NCI-H1092 treated with DMSO at 0.1 percent for 48 hours (cell line): ENCODE data around the gene TNFRSF6B.
"Not testable (repeated sequence)": the region's sequence is repeated elsewhere in the genome, so short reads cannot be mapped to it uniquely, and the experiment has no call there.

Experiments
- DNase-seq: peaks from one replicate; lab custom pipeline; 2025; lab: John Stamatoyannopoulos, UW

Gene TNFRSF6B

GRCh38 chr20:63663332-63664066 lies 33.0 kb upstream of the TNFRSF6B start:
- no peak for DNase-seq

- DNase-seq, result no peak
These were observed 32.2 kb upstream of the TNFRSF6B start for GRCh38 chr20:63664143-63664851.

DNA sequence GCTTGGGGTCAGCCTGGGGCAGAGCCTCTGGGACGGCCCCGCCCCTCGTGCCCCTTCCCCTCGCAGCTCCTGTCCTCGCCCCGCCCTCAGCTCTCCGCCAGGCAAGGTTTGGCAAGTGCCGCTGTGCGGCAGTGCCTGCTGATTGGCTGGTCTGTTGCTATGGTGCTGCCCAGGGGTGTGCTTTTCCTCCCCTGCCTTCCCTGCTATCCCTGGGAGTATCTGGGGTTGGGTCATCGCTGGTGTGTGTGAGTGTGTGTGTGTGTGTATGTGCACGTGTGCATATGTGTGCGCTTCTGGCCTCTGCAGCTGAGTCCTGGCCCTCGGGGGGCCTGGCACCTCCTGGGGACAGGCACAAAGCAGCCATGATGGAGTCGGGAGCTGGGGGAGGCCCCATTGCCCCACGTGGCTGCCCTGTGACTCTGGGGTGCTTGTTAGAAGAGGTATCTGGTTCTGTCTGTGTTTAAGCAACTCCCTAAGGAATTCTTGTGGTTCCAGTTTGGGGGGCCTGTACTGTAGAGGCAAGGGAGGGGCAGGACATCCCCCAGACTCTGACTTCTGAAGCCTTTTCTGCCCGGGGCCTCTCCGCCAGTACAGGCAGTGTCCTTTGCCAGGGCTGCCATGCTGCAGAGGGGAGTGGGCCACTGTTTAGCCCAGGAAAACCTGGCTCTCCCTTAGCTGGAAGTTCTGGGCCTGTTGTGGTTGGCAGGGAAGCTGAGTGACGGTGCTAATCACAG lies 31.4 kb upstream of the TNFRSF6B start:
- no peak for DNase-seq

DNA sequence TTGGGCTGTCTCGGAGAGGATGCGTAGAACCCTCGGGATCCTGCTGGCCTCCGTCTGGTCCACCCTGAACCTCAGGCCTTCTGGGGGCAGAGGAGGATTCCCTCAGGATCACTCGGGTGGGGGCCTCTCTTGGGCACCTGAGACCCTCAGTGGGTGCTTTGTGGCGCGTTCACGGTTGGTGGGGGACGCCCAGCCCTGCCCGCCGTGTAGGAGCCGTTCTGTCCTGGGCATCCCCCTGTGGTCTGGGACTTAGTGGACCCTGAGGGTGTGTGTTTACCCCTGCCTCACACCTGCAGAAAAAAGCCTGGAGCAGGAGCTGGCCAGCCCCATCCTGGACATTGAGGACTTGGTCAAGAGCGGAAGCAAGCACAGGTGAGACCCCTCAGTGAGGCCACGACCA lies 30.7 kb upstream of the TNFRSF6B start:
- DNase-seq, result no peak

DNA sequence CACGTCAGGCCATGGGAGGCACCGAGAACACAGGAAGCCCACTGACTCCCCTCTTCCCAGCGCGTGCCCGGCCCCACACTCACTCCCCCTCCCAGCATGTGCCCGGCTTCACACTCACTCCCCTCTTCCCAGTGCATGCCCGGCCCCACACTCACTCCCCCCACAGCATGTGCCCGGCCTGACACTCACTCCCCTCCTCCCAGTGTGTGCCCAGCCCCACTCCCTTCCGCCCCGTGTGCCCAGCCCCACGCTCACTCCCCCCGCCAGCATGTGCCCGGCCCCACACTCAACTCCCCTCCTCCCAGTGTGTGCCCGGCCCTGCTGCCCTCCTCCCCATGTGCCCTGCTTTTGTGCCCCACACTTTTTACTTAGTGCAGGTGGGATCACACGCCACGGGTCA lies 28.6 kb upstream of the TNFRSF6B start:
- no peak for DNase-seq

DNA sequence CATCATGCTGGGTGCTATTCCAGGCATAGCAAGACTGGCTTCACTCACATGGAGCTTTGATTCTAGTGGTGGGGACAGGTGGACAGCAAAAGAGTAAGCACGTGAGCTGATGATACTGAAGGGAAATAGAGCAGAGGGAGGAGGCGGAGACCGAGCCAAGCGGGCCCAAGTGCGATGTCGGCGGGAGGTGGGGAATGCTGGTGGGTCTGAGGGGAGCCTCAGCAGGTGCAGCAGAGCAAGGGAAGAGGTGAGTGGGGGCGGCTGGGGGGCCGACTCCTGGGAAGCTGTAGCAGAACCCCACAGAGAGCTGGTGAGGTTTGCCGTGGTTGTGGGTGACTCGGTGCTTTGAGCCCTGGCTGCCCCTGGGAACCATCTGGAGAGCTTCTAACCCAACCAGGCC lies 28.1 kb upstream of the TNFRSF6B start:
- DNase-seq, result no peak

GRCh38 chr20:63671695-63672094 lies 24.8 kb upstream of the TNFRSF6B start:
- DNase-seq, result not testable (repeated sequence)

DNA sequence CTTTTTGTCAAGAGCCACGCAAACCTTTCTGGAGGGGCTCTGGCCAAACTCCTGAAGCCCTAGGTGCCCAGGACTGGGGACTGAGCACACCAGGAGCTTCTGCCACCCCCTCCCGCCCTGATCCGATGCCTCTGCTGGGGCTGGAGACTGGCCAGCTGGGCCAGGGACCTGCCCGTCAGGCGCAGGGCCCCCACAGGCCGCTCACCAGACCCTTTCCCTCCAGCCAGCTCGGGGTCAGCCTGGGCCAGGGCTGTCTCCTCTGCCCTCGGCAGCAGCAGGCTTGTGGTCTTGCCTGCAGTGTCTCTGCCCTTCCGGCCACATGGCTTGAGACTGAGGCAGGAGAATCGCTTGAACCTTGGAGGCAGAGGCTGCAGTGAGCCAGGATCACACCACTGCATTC lies 23.8 kb upstream of the TNFRSF6B start:
- no peak for DNase-seq

GRCh38 chr20:63673951-63674350 lies 22.5 kb upstream of the TNFRSF6B start:
- no peak for DNase-seq

GRCh38 chr20:63675681-63676368 lies 20.6 kb upstream of the TNFRSF6B start:
- no peak for DNase-seq

DNA sequence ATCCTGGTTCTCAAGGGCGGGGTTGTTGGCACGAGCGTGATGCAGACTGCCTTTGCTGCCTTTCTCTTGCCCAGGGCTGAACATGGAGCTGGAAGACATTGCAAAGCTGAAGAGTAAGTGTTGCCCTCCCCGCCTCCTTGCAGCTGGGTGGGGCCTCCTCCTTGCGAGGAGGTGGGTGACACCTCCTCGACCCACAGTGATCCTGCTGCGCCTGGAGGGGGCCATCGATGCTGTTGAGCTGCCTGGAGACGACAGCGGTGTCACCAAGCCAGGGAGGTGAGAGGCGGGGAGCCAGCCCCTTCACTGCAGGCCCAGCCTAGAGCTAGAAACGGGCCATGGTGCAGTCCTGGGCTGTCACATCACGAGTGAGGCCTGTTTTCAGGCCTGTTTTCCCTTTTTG lies 18.4 kb upstream of the TNFRSF6B start:
- DNase-seq, result no peak

GRCh38 chr20:63678667-63679465 lies 17.6 kb upstream of the TNFRSF6B start:
- DNase-seq, result no peak

GRCh38 chr20:63679799-63680305 lies 16.6 kb upstream of the TNFRSF6B start:
- DNase-seq, result no peak

GRCh38 chr20:63680427-63680826 lies 16.0 kb upstream of the TNFRSF6B start:
- no peak for DNase-seq

DNA sequence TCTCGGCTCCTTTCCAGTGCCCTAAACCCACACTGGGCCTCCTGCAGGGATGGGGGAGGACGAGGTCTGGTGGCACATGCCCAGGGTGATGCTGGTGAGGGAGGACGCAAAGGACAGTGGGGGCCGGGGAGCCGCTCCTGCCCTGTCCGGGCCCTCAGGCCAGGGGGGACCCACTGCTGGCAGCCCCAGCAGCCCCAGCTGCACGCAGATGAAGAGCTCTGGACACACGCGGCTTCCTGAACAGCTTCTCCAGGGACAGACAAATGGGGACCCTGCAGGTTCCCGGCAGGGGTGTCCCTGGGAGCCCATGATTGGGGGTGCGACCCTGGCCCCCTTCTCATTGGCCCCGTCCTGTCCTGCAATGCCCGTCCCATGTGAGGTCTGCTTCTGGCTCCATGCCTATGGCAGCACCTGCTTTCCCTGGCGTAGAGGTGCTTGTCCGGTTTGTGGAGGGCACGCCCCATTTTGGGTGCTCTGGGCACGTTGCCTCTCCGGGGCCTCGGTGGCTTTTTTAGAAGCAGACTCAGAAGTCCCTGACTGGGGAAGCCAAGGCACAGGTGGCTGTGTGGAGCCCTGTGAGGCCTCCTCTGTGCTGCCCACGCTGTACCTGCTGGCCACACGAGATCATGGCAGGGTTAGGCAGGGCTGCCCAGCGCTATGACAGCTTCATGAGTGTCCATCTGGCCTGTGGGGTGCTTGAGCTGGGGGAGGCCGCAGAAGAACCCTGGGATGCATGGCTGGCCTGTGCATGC lies 15.4 kb upstream of the TNFRSF6B start:
- no peak for DNase-seq

DNA sequence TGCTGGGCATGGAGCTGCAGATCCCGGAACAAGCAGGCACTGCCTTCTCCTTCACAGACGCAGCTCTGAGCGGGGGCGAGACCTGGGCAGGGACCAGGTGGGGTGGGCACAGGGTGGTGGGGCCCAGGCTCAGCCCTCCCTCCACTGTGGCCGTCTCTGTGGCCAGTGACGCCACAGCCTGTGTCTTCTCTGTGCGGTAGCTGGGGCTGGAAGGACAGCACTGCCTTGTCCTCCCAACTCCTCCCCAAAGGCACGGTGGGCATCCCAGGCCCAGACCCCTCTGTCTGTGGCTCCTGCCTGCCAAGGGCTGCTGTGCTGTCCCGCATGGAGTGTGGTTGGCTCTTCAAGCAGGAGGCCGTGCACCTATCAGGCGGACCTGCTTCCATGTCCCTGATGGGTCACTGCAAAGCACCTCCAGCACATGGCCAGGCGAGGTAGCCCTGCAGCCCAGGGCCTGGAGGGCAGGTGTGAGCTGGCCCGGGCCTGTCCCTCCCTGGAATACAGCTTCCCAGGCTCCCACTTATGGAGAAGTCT lies 14.8 kb upstream of the TNFRSF6B start:
- DNase-seq, result no peak

GRCh38 chr20:63682384-63683139 lies 13.9 kb upstream of the TNFRSF6B start:
- no peak for DNase-seq

DNA sequence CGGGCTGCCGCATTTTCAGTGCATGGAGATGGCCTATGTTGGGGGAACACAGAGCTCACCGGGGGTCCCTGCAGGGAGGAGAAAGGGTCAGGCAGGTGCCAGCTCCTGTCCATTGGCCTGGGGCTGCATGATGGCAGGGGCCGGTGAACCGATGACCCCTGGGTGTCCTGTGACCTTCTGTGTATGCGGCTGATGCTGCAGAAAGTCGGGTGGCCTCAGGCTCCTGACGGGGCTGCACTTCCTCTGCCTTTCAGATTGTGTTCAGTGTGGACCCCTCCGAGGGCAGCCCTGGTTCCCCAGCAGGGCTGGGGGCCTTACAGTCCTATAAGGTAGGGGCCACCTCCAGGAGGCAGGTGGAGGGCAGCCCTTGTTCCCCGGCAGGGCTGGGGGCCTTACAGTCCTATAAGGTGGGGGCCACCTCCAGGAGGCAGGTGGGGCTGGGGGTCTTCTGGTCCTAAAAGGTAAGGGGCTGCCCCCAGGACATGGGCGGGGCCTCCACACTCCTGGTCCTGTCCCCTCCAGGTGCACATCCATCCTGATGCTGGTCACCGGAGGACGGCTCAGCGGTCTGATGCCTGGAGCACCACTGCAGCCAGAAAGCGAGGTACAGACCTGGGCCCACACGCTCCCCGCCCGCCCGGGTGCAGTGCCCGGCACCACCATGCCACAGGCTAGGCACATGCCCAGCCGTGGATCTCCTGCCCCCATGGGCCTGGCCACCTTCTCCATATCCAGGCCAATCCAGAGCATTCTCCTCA lies 11.0 kb upstream of the TNFRSF6B start:
- DNase-seq, result no peak

DNA sequence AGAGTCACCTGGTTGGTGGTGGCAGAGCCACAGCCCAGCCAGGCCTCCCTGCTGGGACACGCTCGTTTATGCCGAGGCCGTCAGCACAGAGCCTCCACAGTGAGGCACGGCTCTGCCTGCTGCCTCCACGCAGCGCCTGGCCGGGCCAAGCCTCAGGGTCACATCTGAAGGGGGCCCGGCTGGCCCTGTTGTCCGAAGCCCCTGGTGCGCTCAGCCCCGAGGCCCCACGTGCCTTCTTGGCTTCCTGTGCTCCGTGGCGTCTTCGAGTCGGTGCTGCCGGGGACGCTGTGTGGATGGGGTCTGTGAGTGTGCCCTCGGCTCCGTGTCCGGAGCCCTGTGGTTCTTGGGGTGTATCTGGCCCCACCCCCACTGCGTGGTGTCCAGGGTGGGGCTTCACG lies 10.4 kb upstream of the TNFRSF6B start:
- no peak for DNase-seq
